Muscle of leg (tissue), 11 donors: ENCODE results near the gene PRELP. TPM values are rescaled to one million over a fixed set of nuclear protein-coding genes. Genes with fewer than 3 reads are reported as not detected.

Experiments used
- DNase-seq: peaks from one replicate; pipeline ENCODE4 v3.0.0; 2013
- H3K27ac ChIP-seq: one replicate; pipeline ENCODE4 v1.5.1; 2013; ENCODE audit warnings: mild to moderate bottlenecking, low read length, control low read depth
- H3K27me3 ChIP-seq: one replicate; pipeline ENCODE4 v1.6.1; 2013; ENCODE audit warnings: low read length; ENCODE audit not compliant: control insufficient read depth, insufficient read depth
- H3K36me3 ChIP-seq: one replicate; pipeline ENCODE4 v1.6.1; 2013; ENCODE audit warnings: low read length; ENCODE audit not compliant: control insufficient read depth, insufficient read depth
- H3K4me1 ChIP-seq: one replicate; pipeline ENCODE4 v1.6.1; 2013; ENCODE audit warnings: low read length; ENCODE audit not compliant: control insufficient read depth, insufficient read depth
- H3K4me3 ChIP-seq: one replicate; pipeline ENCODE4 v1.5.1; 2013; ENCODE audit warnings: low read length, control low read depth
- H3K9me3 ChIP-seq: replicated peaks from 2 replicates; pipeline ENCODE4 v1.6.1; 2013; ENCODE audit warnings: low read depth, low read length; ENCODE audit not compliant: control insufficient read depth
- WGBS: methylation state at CpG from one replicate; pipeline ENCODE4 v1.1.5; 2013; ENCODE audit warnings: missing lambda C conversion rate; ENCODE audit not compliant: insufficient coverage; 5-methylcytosine and 5-hydroxymethylcytosine counted together
- polyA plus RNA-seq, 8 donors: library from polyadenylated mRNA; unstranded; fragments of 120-200 nt; gene quantifications; one replicate each; pipeline versions ENCODE4 v1.2.1 to v1.2.3, GENCODE V29; 2013; ENCODE audit warnings: inconsistent platforms in 1 of 8, low replicate concordance in 1 of 8; ENCODE audit not compliant: insufficient read length in 8 of 8, insufficient read depth in 1 of 8
- total RNA-seq: library from RNA; stranded (reverse); fragments of 120-200 nt; gene quantifications from one replicate; pipeline ENCODE4 v1.2.4, GENCODE V29; 2013

PRELP gene
- total and polyA plus RNA-seq, 9 donors, result 0.82 to 9.3 (median 2.7) TPM

DNA sequence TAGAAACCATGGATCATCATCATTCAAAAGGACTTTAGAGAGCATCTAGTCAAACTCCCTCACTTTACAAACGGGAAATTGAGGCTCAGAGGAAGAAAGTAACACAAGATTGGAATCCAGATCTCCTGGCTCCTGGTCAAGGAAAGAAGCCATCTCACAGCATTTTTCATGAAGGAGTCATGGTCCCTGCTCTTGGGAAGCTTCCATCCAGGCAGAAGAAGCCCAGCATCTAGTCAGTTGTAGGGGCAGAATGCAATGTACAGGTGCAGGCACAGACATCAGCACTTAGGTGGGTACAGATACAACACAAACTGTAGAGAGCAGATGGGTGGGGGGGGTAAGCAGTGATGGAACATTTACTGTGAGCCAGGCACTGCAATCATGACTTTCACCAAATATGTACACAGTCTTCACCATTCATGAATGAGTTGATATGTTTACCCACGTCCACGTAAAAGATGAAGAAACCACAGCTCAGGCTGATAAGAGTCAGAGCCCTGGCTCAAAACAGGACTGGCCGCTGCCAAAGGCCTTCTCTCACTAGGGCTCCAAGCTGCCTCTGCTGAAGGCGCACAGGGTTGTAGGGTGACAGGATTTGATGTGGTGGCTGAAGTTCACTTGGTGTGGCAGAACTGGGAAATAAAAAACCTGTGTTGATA lies 62.3 kb downstream of the PRELP start:
- Histone ChIP-seq H3K27ac (no peak overlapping the region), H3K9me3 (no peaks in the 10 kb centered on the region), H3K4me3 (no peak overlapping the region), H3K27me3 (no peaks in the 10 kb centered on the region), H3K36me3 (no peaks in the 10 kb centered on the region), H3K4me1 (no peaks in the 10 kb centered on the region)
- WGBS, result 71% methylated on average over 1 of the region's 5 CpGs
- no peak for DNase-seq

DNA sequence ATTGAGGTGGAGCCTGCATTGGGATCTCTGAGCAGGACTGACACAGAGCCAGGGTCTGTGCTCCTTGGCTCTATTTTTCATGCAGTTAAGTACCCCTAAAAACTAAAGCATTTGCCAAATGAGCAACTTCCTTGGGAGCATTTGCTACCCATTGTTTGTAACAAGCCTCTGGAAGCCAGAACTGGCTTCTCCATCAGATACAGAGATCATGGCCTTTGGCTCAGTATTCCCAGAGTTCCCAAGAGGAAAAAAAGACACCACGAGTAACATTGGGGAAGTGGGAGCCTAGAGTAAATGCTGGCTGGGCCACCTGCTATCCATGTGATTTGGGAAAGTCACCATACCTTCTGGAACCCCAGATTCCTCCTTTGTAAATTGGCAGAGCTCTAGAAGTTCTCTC lies 63.1 kb downstream of the PRELP start:
- Histone ChIP-seq H3K27me3 (no peaks in the 10 kb centered on the region), H3K4me3 (no peak overlapping the region), H3K4me1 (no peaks in the 10 kb centered on the region), H3K36me3 (no peaks in the 10 kb centered on the region), H3K27ac (no peak overlapping the region), H3K9me3 (no peaks in the 10 kb centered on the region)
- WGBS, result 0% methylated on average over 1 of the region's 1 CpG
- DNase-seq, result no peak

DNA sequence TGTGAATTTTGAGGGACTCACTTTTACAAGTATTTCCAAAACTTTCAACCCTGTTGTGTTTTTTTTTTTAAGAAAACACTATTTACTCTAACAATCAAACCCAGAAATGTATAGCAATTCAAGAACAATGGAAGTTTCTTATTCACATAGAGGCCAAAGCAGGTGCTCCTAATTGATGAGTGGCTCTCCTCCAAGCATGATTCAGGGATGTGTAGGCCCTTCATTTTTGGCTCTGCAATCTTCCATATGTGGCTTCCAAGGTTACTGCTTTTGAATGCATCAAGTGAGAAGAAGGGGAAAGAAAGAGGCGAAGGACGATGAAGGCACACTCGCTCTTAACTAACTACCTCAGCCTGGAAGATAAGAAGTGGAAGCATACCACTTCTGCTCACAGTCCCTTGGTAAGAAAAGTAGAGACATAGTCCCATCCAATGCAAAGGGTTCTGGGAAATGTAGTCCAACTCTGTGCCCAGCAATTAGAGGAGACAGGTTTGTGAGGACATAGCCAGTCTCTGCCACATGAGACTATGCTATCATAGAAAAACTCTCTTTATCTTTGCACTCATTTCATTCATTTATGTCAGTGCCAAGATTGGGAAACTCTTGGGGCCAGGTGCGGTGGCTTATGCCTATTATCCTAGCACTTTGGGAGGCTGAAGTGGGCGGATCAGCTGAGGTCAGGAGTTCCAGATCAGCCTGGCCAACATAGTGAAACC lies 64.4 kb downstream of the PRELP start:
- no CpG with 5 or more reads among the region's 5 CpGs for WGBS

More for the DNA sequence above, 64.4 kb downstream of the PRELP start:
- Histone ChIP-seq H3K4me1 (no peaks in the 10 kb centered on the region), H3K4me3 (no peak overlapping the region), H3K27ac (no peak overlapping the region), H3K27me3 (no peaks in the 10 kb centered on the region), H3K9me3 (no peaks in the 10 kb centered on the region), H3K36me3 (no peaks in the 10 kb centered on the region)
- DNase-seq, result no peak

Other genes starting within 250 kb of the PRELP start
- 0.09 TPM for gene CHIT1, start 246.1 kb upstream of the PRELP start, total RNA-seq
- gene CHIT1, start 246.1 kb upstream of the PRELP start, polyA plus RNA-seq, result 1 to 10 TPM in 1 of 8 donors, under 1 TPM in 7; 0.38 to 1.5 (median 0.58) TPM
- gene BTG2, start 170.3 kb upstream of the PRELP start, total RNA-seq, result 60.3 TPM
- 100 to 1,000 TPM in 3 of 8 donors, 10 to 100 TPM in 5; 61.1 to 133 (median 96.3) TPM for gene BTG2, start 170.3 kb upstream of the PRELP start, polyA plus RNA-seq
- gene FMOD, start 124.7 kb upstream of the PRELP start, total RNA-seq, result 258 TPM
- gene FMOD, start 124.7 kb upstream of the PRELP start, polyA plus RNA-seq, result 100 to 1,000 TPM in 4 of 8 donors, 10 to 100 TPM in 4; 55.0 to 493 (median 124) TPM
- gene OPTC, start 18.3 kb downstream of the PRELP start, total RNA-seq, result not detected
- gene OPTC, start 18.3 kb downstream of the PRELP start, polyA plus RNA-seq, result not detected
- gene ATP2B4, start 151.0 kb downstream of the PRELP start, total RNA-seq, result 57.1 TPM
- gene ATP2B4, start 151.0 kb downstream of the PRELP start, polyA plus RNA-seq, result 100 to 1,000 TPM in 1 of 8 donors, 10 to 100 TPM in 7; 70.6 to 104 (median 80.8) TPM